Right lobe of liver (tissue), 4 donors: Measurements from ENCODE around the gene HERC4.

Experiments used
- CTCF ChIP-seq, 4 donors: fragments of 200-600 bp in 3 of 4; fragments of 450-650 bp in 1 of 4; IDR thresholded peaks; one replicate each; pipeline versions ENCODE4 v1.5.1 to v1.8.0; 2016 to 2022; ENCODE audit warnings: antibody characterized with exemption in 4 of 4, mild to moderate bottlenecking in 2 of 4
- POLR2A ChIP-seq: fragments of 450-650 bp; IDR thresholded peaks from one replicate; pipeline ENCODE4 v1.6.1; 2017; ENCODE audit warnings: antibody characterized with exemption, mild to moderate bottlenecking
- donor health status: DM: no; HTN: no; CAD: no.
- donor health status: DM: no; HTN: no; CAD: no.
- donor health status: DM: no; HTN: yes; CAD: no.

GRCh38 chr10:67971311-67971710, 103.8 kb downstream of the HERC4 start:
- TF ChIP-seq POLR2A (no peak), CTCF (IDR thresholded peaks at IDR 0.05) (no peak)
